Natural killer cell treated with Interleukin-12 subunit alpha and Interleukin-12 subunit beta and Interleukin-15 and Interleukin-18, amount 100 ng/mL, for 72 hours (primary cell): ENCODE results near the gene GALNT6. TPM values are rescaled to one million over a fixed set of nuclear protein-coding genes. Genes with fewer than 3 reads are reported as not detected.
"Not testable (repeated sequence)": the region's sequence is repeated elsewhere in the genome, so short reads cannot be mapped to it uniquely, and the experiment has no call there.

Source experiments
- ATAC-seq, 2 donors: fragments of 150-1000 bp; cut with Tn5 transposase in 1 of 2; sonication (Bioruptor Pico), chemical (Tn5 transposase) in 1 of 2; 2 replicates each; pipeline ENCODE4 v1.10.0; 2021
- DNase-seq: peaks from one replicate; pipeline ENCODE4 v3.0.0; 2022; ENCODE audit warnings: low spot score
- H3K27ac Mint-ChIP-seq, 2 donors: 1 replicate in 1 of 2; 2 replicates in 1 of 2; pipeline ENCODE4 v1.8.0; 2022; ENCODE audit warnings: mixed read lengths in 2 of 2, mild to moderate bottlenecking in 1 of 2, moderate library complexity in 1 of 2
- H3K27me3 Mint-ChIP-seq, 2 donors: 1 replicate in 1 of 2; 2 replicates in 1 of 2; pipeline ENCODE4 v1.8.0; 2022; ENCODE audit warnings: mixed read lengths in 2 of 2
- H3K36me3 Mint-ChIP-seq: one replicate; pipeline ENCODE4 v1.8.0; 2022; ENCODE audit warnings: mixed read lengths
- H3K4me1 Mint-ChIP-seq, 2 donors: 1 replicate in 1 of 2; 2 replicates in 1 of 2; pipeline ENCODE4 v1.8.0; 2022; ENCODE audit warnings: low read depth in 2 of 2, mixed read lengths in 2 of 2, mild to moderate bottlenecking in 1 of 2
- H3K4me3 Mint-ChIP-seq: one replicate; pipeline ENCODE4 v1.8.0; 2022; ENCODE audit warnings: mixed read lengths
- H3K9me3 Mint-ChIP-seq: 2 replicates; pipeline ENCODE4 v1.8.0; 2022; ENCODE audit warnings: mixed read lengths
- total RNA-seq, 2 donors: library from RNA; stranded (reverse); gene quantifications; one replicate each; pipeline ENCODE4 v1.2.3, GENCODE V29; 2022

Gene GALNT6
- total RNA-seq, 2 donors from 2014 or later, result 13.2 to 23.5 TPM

GRCh38 chr12:51324953-51325352, 66.3 kb downstream of the GALNT6 start:
- Mint-ChIP-seq H3K36me3 (peaks cover 17% of the 10 kb centered on the region), H3K9me3 (no peaks in the 10 kb centered on the region), H3K4me3 (peak overlapping the region; percentile 65), H3K27me3 (no peaks in the 10 kb centered on the region), H3K27ac (peak overlapping the region; percentile 95 to 97), H3K4me1 (peaks cover 63 to 76% of the 10 kb centered on the region in 2 donors)
- DNase-seq, result no peak
- no peak for ATAC-seq

- ATAC-seq (peak; percentile 93 to 97), DNase-seq (peak; percentile 94)
- H3K27ac Mint-ChIP-seq, result peak within 1 kb of the TSS; percentile 95 to 97
- H3K36me3 Mint-ChIP-seq, result peaks cover 17% of the 10 kb centered on the region
- H3K4me3 Mint-ChIP-seq, result peak within 1 kb of the TSS; percentile 93
- no peaks in the 10 kb centered on the region for H3K27me3 Mint-ChIP-seq
- no peaks in the 10 kb centered on the region for H3K9me3 Mint-ChIP-seq
- peaks cover 64 to 79% of the 10 kb centered on the region in 2 donors for H3K4me1 Mint-ChIP-seq
Measured at GRCh38 chr12:51323966-51324895, 67.0 kb downstream of the GALNT6 start, which contains the start of gene BIN2. TSS of gene BIN2 (minus strand) at chr12:51324174. CDS start at chr12:51324102, 72 bp downstream.

- Mint-ChIP-seq H3K4me3 (peak overlapping the region; percentile 93), H3K4me1 (peaks cover 65 to 83% of the 10 kb centered on the region in 2 donors), H3K36me3 (peaks cover 17% of the 10 kb centered on the region), H3K27ac (peak overlapping the region; percentile 95 to 97), H3K27me3 (no peaks in the 10 kb centered on the region), H3K9me3 (no peaks in the 10 kb centered on the region)
- DNase-seq, result no peak
- peak; percentile 12 to 47 for ATAC-seq
Measured at GRCh38 chr12:51323317-51323960, 67.8 kb downstream of the GALNT6 start.

- H3K36me3 Mint-ChIP-seq, result peaks cover 17% of the 10 kb centered on the region
- H3K9me3 Mint-ChIP-seq, result no peaks in the 10 kb centered on the region
- peak overlapping the region; percentile 93 for H3K4me3 Mint-ChIP-seq
- H3K27me3 Mint-ChIP-seq, result no peaks in the 10 kb centered on the region
- DNase-seq (peak; percentile 67), ATAC-seq (no peak)
- H3K27ac Mint-ChIP-seq, result peak overlapping the region; percentile 95 to 97
- H3K4me1 Mint-ChIP-seq, result peaks cover 68 to 87% of the 10 kb centered on the region in 2 donors
Measured at GRCh38 chr12:51322452-51322851, 68.8 kb downstream of the GALNT6 start.

- peaks cover 17% of the 10 kb centered on the region for H3K36me3 Mint-ChIP-seq
- DNase-seq, result no peak
- ATAC-seq, result no peak
- H3K4me3 Mint-ChIP-seq, result peak overlapping the region; percentile 93
- H3K27me3 Mint-ChIP-seq, result no peaks in the 10 kb centered on the region
- peak overlapping the region; percentile 95 to 97 for H3K27ac Mint-ChIP-seq
- H3K9me3 Mint-ChIP-seq, result no peaks in the 10 kb centered on the region
- peaks cover 68 to 86% of the 10 kb centered on the region in 2 donors for H3K4me1 Mint-ChIP-seq
Measured at GRCh38 chr12:51321882-51322281, 69.3 kb downstream of the GALNT6 start.

- Mint-ChIP-seq H3K36me3 (peaks cover 23% of the 10 kb centered on the region), H3K27ac (peak overlapping the region; percentile 95 to 97), H3K9me3 (no peaks in the 10 kb centered on the region), H3K4me3 (peak overlapping the region; percentile 93), H3K27me3 (no peaks in the 10 kb centered on the region), H3K4me1 (peaks cover 65 to 86% of the 10 kb centered on the region in 2 donors)
- ATAC-seq, result no peak
- DNase-seq, result no peak
Measured at GRCh38 chr12:51320695-51321320, 70.4 kb downstream of the GALNT6 start.

GRCh38 chr12:51320311-51320694, 70.9 kb downstream of the GALNT6 start:
- ATAC-seq (no peak), DNase-seq (no peak)
- Mint-ChIP-seq H3K36me3 (peaks cover 23% of the 10 kb centered on the region), H3K27me3 (no peaks in the 10 kb centered on the region), H3K4me3 (peak overlapping the region; percentile 93), H3K4me1 (peaks cover 62 to 85% of the 10 kb centered on the region in 2 donors), H3K9me3 (no peaks in the 10 kb centered on the region), H3K27ac (peak overlapping the region; percentile 95 to 97)

- Mint-ChIP-seq H3K27ac (peak overlapping the region; percentile 95 to 97), H3K9me3 (no peaks in the 10 kb centered on the region), H3K4me3 (peak overlapping the region; percentile 93), H3K36me3 (peaks cover 23% of the 10 kb centered on the region), H3K27me3 (no peaks in the 10 kb centered on the region), H3K4me1 (peaks cover 57 to 75% of the 10 kb centered on the region in 2 donors)
- ATAC-seq (peak; percentile 81 to 82), DNase-seq (peak; percentile 65)
Measured at GRCh38 chr12:51318846-51319599, 72.2 kb downstream of the GALNT6 start.

- Mint-ChIP-seq H3K4me3 (peak overlapping the region; percentile 93), H3K4me1 (peaks cover 59 to 71% of the 10 kb centered on the region in 2 donors), H3K36me3 (peaks cover 22% of the 10 kb centered on the region), H3K27ac (peak overlapping the region; percentile 95 to 97)
- not testable (repeated sequence) for H3K9me3 Mint-ChIP-seq, DNase-seq, H3K27me3 Mint-ChIP-seq, ATAC-seq
Measured at GRCh38 chr12:51318057-51318806, 73.0 kb downstream of the GALNT6 start.

- no peak for ATAC-seq
- Mint-ChIP-seq H3K9me3 (no peaks in the 10 kb centered on the region), H3K36me3 (peaks cover 22% of the 10 kb centered on the region), H3K4me1 (peaks cover 41 to 61% of the 10 kb centered on the region in 2 donors), H3K27me3 (no peaks in the 10 kb centered on the region), H3K4me3 (peak overlapping the region; percentile 16), H3K27ac (peak overlapping the region; percentile 39 to 86)
- DNase-seq, result no peak
Measured at GRCh38 chr12:51311389-51311788, 79.8 kb downstream of the GALNT6 start.

- Mint-ChIP-seq H3K4me1 (peaks cover 48 to 61% of the 10 kb centered on the region in 2 donors), H3K27ac (peak overlapping the region; percentile 17 to 86), H3K4me3 (no peak overlapping the region), H3K36me3 (peaks cover 26% of the 10 kb centered on the region), H3K27me3 (no peaks in the 10 kb centered on the region), H3K9me3 (no peaks in the 10 kb centered on the region)
- DNase-seq (no peak), ATAC-seq (no peak)
Measured at GRCh38 chr12:51307655-51308593, 83.3 kb downstream of the GALNT6 start.

GRCh38 chr12:51306507-51306906, 84.7 kb downstream of the GALNT6 start:
- H3K27ac Mint-ChIP-seq, result peak overlapping the region; percentile 54 to 81
- peaks cover 30% of the 10 kb centered on the region for H3K36me3 Mint-ChIP-seq
- ATAC-seq, result no peak
- H3K9me3 Mint-ChIP-seq, result no peaks in the 10 kb centered on the region
- no peak overlapping the region for H3K4me3 Mint-ChIP-seq
- H3K4me1 Mint-ChIP-seq, result peaks cover 47 to 50% of the 10 kb centered on the region in 2 donors
- DNase-seq, result no peak
- H3K27me3 Mint-ChIP-seq, result no peaks in the 10 kb centered on the region
